Lower lobe of right lung (tissue), 2 donors: ENCODE results near the gene ATAD3A. TPM values are rescaled to one million over a fixed set of nuclear protein-coding genes. Genes with fewer than 3 reads are reported as not detected.

Experiments used
- ATAC-seq, 2 donors: fragments of 200-7000 bp; cut with Tn5 transposase; one replicate each; pipeline ENCODE4 v1.9.1; 2020 to 2022; ENCODE audit warnings: mild to moderate bottlenecking in 2 of 2, moderate library complexity in 2 of 2
- DNase-seq: peaks from one replicate; pipeline ENCODE4 v3.0.0-alpha.2; 2020
- H3K27ac ChIP-seq: fragments of 200-600 bp; one replicate; pipeline ENCODE4 v1.8.0; 2022
- H3K27me3 ChIP-seq: fragments of 200-600 bp; one replicate; pipeline ENCODE4 v1.8.0; 2022; ENCODE audit warnings: low read depth
- H3K36me3 ChIP-seq: fragments of 200-600 bp; one replicate; pipeline ENCODE4 v1.8.0; 2022; ENCODE audit warnings: mild to moderate bottlenecking
- H3K4me1 ChIP-seq: fragments of 200-600 bp; one replicate; pipeline ENCODE4 v1.8.0; 2022
- H3K4me3 ChIP-seq: fragments of 200-600 bp; one replicate; pipeline ENCODE4 v1.8.0; 2022; ENCODE audit warnings: mild to moderate bottlenecking
- H3K9me3 ChIP-seq: fragments of 200-600 bp; one replicate; pipeline ENCODE4 v1.8.0; 2022
- CTCF ChIP-seq: fragments of 200-600 bp; IDR thresholded peaks from one replicate; pipeline ENCODE4 v1.8.0; 2022; ENCODE audit warnings: antibody characterized with exemption, mild to moderate bottlenecking
- intact Hi-C: fragments of 100-400 bp; cut with DNase I; formaldehyde crosslinking; loops from one replicate; pipeline ENCODE4 v1.11.0; 2022
- total RNA-seq: library from RNA; stranded (reverse); fragmentation: NEBNext Ultra II Directional; extraction: Animal tissue kit (Norgen Biotek cat#: 25700); gene quantifications from one replicate; pipeline ENCODE4 v1.2.1, GENCODE V29; 2021
- donor health status: DM: no; HTN: yes; CAD: no; lungs with severe emphysema.

The ATAD3A gene
- total RNA-seq, 1 donor from 2014 or later, result 14.1 TPM

- no peak overlapping the region for H3K4me3 ChIP-seq
- DNase-seq (no peak), ATAC-seq (no peak)
- H3K27ac ChIP-seq, result no peak overlapping the region
- H3K9me3 ChIP-seq, result peaks cover 14% of the 10 kb centered on the region
- intact Hi-C loops, result no loop called here
- H3K4me1 ChIP-seq, result peaks cover 10% of the 10 kb centered on the region
- no peak for TF ChIP-seq CTCF
- peaks cover 7% of the 10 kb centered on the region for H3K36me3 ChIP-seq
- H3K27me3 ChIP-seq, result no peaks in the 10 kb centered on the region
Observed at GRCh38 chr1:1534401-1535154, 22.6 kb downstream of the ATAD3A start.

- Histone ChIP-seq H3K27ac (no peak overlapping the region), H3K4me1 (peaks cover 11% of the 10 kb centered on the region), H3K36me3 (peaks cover 5% of the 10 kb centered on the region), H3K4me3 (no peak overlapping the region), H3K27me3 (no peaks in the 10 kb centered on the region), H3K9me3 (peaks cover 14% of the 10 kb centered on the region)
- no peak for ATAC-seq
- intact Hi-C loops, result no loop called here
- no peak for DNase-seq
- TF ChIP-seq CTCF, result no peak
Observed at GRCh38 chr1:1535201-1536018, 23.4 kb downstream of the ATAD3A start.

- DNase-seq (no peak), ATAC-seq (no peak)
- Histone ChIP-seq H3K36me3 (peaks cover 6% of the 10 kb centered on the region), H3K9me3 (peaks cover 12% of the 10 kb centered on the region), H3K4me1 (peaks cover 19% of the 10 kb centered on the region), H3K4me3 (no peak overlapping the region), H3K27ac (no peak overlapping the region), H3K27me3 (no peaks in the 10 kb centered on the region)
- no peak for TF ChIP-seq CTCF
- intact Hi-C loops, result no loop called here
Observed at GRCh38 chr1:1536019-1536937, 24.3 kb downstream of the ATAD3A start.

GRCh38 chr1:1536938-1537546 is 25.1 kb downstream of the ATAD3A start:
- intact Hi-C loops, result no loop called here
- Histone ChIP-seq H3K27me3 (no peaks in the 10 kb centered on the region), H3K36me3 (peaks cover 14% of the 10 kb centered on the region), H3K9me3 (peaks cover 5% of the 10 kb centered on the region), H3K27ac (no peak overlapping the region), H3K4me1 (peaks cover 21% of the 10 kb centered on the region), H3K4me3 (no peak overlapping the region)
- DNase-seq, result no peak
- ATAC-seq, result no peak
- no peak for TF ChIP-seq CTCF
